Left colon (tissue), 2 donors: ENCODE measurements around the gene PLCB2. TPM values are rescaled to one million over a fixed set of nuclear protein-coding genes. Genes with fewer than 3 reads are reported as not detected.

ENCODE experiments used
- ATAC-seq: fragments of 200-7000 bp; cut with Tn5 transposase; one replicate; pipeline ENCODE4 v1.9.1; 2020; ENCODE audit warnings: mild to moderate bottlenecking, moderate library complexity
- DNase-seq, 2 donors: peaks; one replicate each; pipeline ENCODE4 v3.0.0-alpha.2; 2020
- intact Hi-C, 2 donors: fragments of 100-400 bp; cut with DNase I in 1 of 2; cut with micrococcal nuclease in 1 of 2; formaldehyde crosslinking; loops; one replicate each; pipeline versions ENCODE4 v1.11.2 to v1.14.0; 2022; cut with DNase I, micrococcal nuclease
- total RNA-seq, 2 donors: library from RNA; stranded (reverse); fragmentation: NEBNext Ultra II Directional; extraction: Animal tissue kit (Norgen Biotek cat#: 25700); gene quantifications; one replicate each; pipeline ENCODE4 v1.2.1, GENCODE V29; 2021
- donor health status: DM: no; HTN: no; CAD: no.
- donor health status: DM: yes; HTN: yes; CAD: no.

PLCB2 gene
- total RNA-seq, 2 donors from 2014 or later, result 6.0 to 11.2 TPM

DNA sequence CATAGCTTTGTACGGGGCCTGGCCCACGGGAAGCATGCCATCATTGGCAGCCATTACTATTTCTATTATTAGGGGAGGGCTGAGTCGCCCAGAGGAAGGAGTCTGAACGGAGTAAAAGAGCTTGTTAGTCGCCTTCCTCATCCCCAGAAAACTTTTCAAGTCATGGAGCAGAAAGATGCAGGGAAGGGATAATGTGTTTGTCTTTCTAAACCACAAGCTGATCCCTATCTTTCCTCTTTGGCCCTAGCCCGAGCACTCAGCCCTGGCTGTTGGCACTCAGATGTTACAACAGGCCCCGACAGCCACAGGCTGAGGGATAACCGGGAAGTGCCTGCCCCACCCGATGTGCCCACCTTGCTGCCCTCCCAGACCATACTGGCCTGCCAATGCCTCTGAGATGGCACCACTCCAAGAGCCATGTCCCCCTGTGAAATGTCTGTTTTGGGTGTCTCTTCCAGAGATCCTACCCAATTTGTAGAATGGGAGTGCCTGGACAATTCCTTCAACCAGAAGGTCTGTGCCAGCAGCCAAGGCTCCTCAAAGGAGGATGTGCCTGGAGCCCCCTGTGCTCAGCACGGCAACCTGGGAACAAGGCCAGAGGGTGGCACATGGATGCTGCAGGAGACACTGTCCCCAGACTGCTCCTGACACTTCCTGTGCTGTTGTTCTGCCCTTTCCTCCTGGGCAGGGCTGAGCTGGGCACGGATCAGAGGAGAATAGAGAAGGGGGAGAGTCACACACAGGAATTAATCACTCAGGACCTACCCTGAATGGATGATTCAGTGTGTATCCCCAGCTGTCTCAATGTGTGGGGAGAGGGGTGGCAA is 58.0 kb downstream of the PLCB2 start:
- ATAC-seq (no peak), DNase-seq (no peak)
- intact Hi-C loops, result no loop called here

DNA sequence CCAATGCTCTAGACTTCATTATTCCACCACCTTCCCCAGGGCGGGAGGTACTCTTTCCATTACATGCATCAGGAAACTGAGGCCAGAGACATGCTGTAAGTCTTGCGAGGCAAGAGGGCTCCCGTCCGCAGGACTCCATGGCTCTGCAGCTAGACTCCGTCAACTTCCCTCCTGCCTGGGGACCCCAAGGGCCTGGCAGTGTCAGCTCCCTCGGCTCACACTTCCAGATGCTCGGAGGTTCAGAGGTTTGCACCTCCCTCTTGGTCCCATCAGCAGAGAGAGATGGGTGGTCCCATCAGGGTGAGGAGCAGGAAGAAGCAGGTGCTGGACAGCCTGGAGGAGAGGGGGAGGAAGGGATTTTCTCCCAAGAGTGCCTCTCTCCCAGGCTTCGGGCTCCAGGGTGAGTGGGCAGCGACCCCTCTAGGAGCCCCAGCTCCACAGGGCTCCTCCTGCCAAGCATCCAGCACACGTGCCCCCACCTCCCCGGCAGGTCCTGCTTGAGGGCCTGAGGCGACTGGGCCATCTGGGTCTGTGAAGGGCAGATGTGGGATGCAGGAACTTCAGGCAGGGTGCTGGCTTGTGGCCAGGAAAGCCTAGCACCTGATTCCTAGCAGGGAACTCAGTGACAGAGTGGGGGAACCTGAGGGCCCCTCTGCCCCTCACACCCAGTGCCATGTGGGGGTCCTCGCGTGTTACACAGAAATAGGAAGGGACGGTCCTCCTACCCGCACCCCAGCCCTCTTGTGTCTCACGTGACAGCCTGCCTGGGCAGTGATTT is 59.5 kb downstream of the PLCB2 start:
- no peak for ATAC-seq
- intact Hi-C loops, result no loop called here

DNA sequence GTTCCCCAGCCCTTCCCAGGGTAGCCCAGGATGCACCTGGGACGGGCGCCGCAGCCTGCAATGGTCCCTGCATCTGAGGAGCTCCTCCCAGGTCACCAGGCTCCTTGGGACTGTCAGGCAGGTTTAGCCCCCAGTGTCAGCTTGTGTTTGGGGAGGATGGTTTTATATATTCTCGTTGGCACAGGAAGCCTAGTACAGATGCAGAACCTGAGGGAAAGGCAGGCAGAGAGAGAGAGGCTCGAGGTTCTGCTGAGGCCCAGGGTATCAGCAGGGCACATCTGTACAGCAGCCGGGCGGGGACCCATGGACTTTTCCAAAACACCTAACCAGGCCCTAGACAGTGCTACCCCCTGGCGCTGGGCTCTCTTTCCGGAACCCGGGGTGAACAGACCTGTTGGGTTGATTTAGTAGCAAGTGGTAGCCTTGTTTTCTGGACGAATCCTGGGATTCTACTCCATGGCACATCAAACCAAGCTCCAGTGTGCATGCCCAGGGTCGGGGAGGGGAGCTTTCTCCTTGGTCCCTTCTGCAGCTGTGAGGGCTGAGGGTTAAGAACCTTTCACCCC is 60.2 kb downstream of the PLCB2 start:
- intact Hi-C loops, result no loop called here
- ATAC-seq, result no peak
- no peak for DNase-seq

More for the DNA sequence above, 59.5 kb downstream of the PLCB2 start:
- no peak for DNase-seq

- intact Hi-C loops, result no loop called here
- no peak for DNase-seq
- ATAC-seq, result no peak
These were observed 61.0 kb downstream of the PLCB2 start for GRCh38 chr15:40246496-40247280.

GRCh38 chr15:40245666-40246450 is 61.9 kb downstream of the PLCB2 start:
- intact Hi-C loops, result no loop called here
- DNase-seq, result no peak
- ATAC-seq, result no peak

DNA sequence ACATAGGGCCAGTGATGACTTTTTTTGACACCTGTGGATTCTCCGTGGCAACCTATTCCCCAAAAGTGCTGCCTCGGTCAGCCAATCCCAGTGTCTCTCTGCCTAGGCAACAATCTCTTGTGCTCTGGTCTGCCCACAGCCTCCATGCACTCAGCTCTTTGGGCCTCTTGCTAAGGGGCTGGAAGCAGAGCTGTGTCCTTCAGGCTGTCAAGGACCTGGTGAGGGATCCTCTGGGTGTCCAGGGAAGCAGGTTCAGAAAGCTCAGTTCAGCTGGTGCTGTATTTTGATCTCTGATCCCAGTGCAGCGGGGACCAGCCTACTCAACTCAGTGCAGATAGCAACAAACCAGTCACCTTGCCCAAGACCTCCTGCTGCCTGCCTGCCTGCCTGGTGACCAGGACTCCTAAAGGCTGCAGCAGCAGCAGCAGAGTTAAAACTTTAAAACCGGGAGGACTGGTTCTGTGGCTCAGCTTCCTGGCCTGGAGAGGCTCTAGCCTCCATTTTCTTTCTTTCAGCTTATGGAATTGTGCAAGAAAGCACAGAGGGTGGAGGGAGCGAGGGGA is 62.7 kb downstream of the PLCB2 start:
- ATAC-seq (peak; percentile 51), DNase-seq (no peak)
- intact Hi-C loops, result no loop called here

DNA sequence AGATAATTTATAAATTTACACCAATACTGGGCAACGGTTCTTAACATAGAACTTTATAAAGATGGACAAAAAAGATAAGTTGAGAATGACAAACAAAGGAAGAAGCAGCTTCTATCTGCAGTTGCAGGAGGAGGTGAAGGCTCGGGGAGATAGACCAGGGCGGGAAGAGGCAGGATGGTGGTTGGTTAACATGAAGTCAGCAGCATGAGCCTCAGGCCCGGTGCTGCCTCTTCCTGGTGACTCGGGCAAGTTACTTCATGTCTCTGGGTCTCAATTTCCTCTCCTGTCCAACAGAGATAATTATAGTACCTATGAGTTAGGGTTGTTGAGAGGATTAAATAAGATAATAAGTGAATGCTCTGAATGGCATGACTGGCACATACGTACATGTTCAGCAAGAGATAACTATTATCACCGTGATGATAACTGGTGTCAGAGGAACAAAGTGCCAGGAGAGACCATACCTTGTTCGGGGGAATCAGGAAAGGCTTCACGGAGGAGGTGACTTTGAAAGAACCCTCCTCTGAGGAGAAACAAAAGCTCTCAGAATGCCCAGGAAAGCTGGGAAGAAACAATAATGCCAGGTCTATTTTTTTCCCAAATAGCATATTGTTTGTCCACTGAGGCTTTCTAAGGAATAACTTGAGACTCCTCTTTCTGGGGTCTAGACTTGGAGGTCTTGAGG is 64.5 kb downstream of the PLCB2 start:
- no peak for ATAC-seq
- DNase-seq, result no peak
- intact Hi-C loops, result no loop called here

GRCh38 chr15:40242601-40243000 is 65.1 kb downstream of the PLCB2 start:
- intact Hi-C loops, result no loop called here
- ATAC-seq, result no peak
- DNase-seq, result no peak

- DNase-seq (no peak), ATAC-seq (no peak)
- intact Hi-C loops, result no loop called here
These were observed 65.5 kb downstream of the PLCB2 start for GRCh38 chr15:40242213-40242599.

DNA sequence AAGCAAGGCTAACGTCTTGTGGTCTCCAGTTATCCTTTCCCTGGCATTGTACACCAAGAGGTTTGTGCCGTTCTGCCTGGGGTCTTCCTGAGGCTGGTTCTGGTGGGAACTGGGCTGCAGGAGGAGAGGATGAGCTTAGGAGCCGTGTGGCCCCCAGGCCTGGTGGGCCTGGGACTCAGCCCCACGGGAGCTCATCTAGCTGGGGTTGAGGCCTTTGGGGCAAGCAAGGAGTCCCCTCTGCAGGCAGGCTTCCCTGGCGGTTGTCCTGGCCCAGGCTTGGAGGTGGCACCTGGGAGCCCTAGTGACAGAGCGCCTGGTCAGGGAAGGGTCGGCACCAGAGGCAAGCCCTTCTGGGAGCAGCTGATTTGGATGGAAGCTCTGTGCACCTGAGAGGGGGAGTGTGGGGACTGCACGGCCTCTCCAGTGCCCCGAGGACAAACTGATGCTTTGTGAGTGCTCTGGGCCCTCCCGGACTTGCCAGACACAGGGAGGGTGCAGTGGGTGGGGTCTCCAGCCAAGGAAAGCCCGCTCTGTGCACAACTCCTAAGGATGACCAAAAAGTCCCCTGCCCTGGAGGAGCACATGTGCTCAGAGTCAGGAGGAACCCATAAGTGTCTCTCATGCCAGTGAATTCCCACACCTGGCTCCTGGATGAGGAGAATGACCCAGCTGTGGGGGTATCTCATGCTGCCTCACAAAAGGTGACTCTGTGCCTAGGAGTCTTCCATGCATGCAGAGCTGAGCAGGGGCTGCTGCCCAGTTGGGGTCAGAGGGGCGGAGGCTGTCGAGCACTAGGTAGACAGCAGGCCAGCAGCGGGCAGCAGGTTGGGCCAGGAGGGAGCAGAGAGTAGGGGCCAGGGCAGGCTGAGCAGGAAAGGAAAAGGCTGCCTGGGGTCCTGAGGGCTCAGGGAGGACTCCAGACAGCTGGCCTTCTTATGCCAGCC is 66.2 kb downstream of the PLCB2 start:
- no peak for DNase-seq
- ATAC-seq, result no peak
- intact Hi-C loops, result no loop called here

- intact Hi-C loops, result no loop called here
- no peak for ATAC-seq
These were observed 67.0 kb downstream of the PLCB2 start for GRCh38 chr15:40240619-40241221.

DNA sequence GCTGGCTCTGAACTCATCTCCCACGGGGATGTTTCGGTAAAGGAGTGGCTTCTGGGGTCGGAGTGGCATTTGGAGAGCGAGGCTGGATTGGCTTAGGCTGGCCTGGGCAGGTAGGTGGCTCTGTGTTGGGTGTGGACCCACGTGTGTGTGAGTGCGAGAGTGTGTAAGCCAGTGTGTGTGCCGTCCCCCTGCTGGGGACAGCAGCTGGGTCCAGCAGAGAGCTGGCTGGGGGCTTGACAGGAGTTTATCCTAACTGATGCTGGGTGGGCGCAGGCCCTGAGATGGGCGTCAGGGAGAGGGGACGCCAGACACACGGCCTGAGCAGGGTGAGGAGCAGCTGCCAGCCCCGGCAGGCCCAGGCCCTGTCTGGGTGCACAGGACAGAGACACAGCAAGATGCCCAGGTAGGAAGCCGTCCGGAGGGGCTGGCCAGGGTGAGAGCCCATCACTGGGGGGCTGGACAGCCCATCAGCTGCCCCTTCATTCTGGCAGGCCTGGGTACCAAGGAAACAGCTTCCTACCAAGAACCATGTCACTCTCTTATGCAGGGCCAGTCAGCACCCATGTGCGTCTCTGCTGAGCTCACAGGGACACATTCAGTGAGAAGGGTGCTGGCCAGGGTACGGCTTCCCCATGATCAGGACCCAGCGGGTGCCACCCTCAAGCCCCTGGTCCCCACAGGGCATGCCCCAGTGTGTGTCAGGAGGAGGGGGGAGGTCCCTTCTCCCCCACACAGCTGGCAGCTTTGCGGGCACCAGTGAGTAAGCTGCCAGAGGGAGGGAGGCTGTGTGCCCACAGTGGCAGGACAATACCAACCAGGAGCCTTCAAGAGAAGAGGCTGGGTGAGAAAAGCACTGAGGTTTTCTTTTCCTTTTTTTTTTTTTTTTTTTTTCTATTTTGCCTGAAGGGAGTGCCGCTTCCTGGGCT is 67.8 kb downstream of the PLCB2 start:
- ATAC-seq (no peak), DNase-seq (no peak)
- intact Hi-C loops, result no loop called here

More at GRCh38 chr15:40240619-40241221, 67.0 kb downstream of the PLCB2 start:
- DNase-seq, result no peak

DNA sequence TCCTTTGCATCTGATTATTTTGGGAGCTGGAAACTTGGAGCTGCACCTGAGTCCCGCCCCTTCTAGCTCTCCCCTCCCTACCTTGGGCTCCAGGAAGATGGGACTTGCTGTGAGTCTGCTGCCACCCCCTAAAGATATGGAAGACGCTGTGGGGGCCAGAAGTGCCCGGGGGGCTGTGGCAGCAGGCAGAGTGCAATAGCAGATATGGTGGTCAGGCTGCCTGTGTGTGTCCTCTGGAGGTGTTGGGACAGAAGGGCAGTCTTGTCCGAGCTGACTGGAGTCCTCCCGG is 68.4 kb downstream of the PLCB2 start:
- intact Hi-C loops, result no loop called here
- no peak for DNase-seq
- no peak for ATAC-seq

DNA sequence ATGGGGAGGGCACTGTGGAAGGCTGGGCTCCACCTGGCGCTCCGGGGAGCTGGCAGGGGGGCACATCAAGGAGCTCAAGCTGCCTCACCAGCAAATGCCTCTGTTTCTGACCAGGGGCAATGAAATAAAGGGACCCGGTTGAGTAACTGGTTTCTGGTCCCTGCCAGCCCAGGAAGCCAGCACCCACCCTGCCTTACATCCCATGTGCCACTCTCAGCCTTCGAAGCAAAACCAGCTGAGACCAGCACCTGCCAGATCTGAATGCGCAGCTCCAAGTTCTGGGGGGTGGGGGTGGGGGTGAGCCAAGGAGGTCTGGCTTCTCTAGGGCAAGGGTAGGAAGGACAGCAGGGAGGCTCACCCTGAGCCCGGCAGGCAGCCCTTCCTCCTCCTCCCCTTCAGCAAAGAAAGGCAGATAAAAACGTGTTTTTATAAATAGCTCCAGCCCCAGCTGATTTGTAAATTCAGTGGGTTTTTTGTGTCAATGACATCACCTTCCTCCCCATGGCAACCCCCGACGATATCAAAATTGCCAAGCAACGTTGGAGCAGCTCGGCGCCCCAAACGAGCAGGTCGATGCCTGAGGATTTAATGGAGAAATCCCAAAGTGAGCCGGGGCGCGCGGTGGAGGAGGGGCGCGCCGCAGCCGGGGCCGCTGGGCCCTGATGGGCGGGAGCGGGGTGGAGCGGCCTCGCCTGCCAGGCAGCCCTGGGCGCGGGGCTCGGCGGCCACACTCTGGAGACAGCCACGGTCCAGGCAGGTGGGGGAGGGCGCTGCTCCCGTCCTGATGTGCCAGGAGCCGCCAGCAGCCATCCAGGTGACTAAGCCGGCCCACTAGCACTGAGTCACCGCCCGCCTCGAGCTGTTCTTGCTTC is 69.0 kb downstream of the PLCB2 start, which contains the start of gene PAK6:
PAK6 (plus strand) TSS at position 532 of the 872 bp plus-strand sequence. CDS start 25,723 bp downstream, outside the sequence.
- ATAC-seq (peak; percentile 85), DNase-seq (peak; percentile 49 to 52)
- intact Hi-C loops, result no loop called here
